HG02981 (cell line): ENCODE results near the gene ARHGEF2.

Experiments used
- ATAC-seq: cut with Tn5 transposase; IDR thresholded peaks from one replicate; pipeline ENCODE4 v1.9.1; 2021; ENCODE audit warnings: mild to moderate bottlenecking, moderate library complexity; ENCODE audit not compliant: unreplicated experiment

Gene ARHGEF2

GRCh38 chr1:155978325-155978972, at the start of gene ARHGEF2:
ARHGEF2 (minus strand) TSS chr1:155978547; CDS start chr1:155978427, 120 bp downstream.
- ATAC-seq: peak; percentile 51

DNA sequence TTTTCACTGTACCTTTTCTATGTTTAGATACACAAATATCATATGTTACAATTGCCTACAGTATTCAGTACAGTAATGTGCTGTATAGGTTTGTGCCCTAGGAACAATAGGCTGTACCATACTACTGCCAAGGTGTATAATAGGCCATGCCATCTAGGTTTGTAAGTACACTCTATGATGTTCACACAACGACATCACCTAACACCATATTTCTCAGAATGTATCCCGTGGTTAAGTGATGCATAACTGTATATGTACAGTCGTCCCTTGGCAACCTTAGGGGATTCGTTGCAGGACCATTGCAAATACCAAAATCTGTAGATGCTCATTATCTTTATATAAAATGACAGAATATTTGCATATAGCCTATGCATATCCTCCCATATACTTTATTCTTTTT, 48.2 kb upstream of the ARHGEF2 start:
- ATAC-seq: no peak

GRCh38 chr1:156025876-156026275, 47.5 kb upstream of the ARHGEF2 start:
- no peak for ATAC-seq

DNA sequence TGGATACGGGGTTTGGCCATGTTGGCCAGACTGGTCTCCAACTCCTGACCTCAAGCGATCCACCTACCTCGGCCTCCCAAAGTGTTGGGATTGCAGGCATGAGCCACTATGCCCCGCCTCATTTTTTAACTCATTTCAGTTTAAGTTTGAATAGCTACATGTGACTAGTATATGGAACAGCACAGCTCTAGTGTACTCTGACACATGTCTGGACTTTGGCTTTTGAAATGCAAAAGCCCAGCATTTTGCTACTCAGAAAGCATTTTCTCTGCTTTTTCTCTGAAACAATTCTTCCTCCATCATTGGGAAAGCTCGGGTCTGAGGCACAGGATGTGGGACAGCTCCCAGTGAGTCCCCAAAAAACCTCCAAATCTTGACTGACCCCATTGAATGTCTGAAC, 46.5 kb upstream of the ARHGEF2 start:
- no peak for ATAC-seq

GRCh38 chr1:156021954-156022353, 43.6 kb upstream of the ARHGEF2 start:
- no peak for ATAC-seq

DNA sequence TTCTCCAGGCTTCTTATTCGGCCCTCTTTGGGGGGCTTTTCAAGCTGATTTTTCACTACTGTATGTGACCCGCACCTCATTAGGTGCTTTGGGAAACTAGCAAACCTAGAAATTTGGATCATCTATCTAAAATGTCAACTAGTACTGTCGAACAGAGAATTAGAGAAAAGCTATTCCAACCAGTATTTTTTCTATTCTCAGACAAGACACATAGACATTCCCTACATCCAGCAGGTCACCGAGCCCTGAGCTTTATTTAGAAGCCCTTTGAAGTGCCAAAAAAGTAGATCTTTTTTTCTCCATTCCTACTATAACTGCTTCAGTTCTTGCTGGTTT, 42.7 kb upstream of the ARHGEF2 start:
- no peak for ATAC-seq

- peak; percentile 98 for ATAC-seq
Observed at GRCh38 chr1:156020293-156021092, 42.1 kb upstream of the ARHGEF2 start, which contains the start of gene SSR2. SSR2 (minus strand) TSS chr1:156020951; CDS start chr1:156020167, 784 bp downstream.

DNA sequence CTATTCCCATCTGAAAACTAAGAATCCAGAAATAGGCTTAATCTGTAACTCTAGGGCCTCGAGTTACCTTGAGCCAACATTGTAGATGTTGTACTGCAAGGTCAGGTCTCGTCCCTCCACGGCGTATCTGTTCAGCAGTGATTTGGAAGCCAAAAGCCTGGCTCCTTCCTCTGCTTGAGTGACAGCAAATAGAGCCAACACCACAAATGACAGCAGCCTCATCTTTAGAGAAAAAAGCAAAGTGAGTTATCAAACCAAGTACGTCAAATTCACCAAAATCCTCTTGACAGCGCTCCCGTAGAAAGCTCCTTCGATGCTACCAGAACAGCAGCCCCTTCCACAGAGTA, 41.6 kb upstream of the ARHGEF2 start:
- no peak for ATAC-seq

GRCh38 chr1:156014829-156015228, 36.5 kb upstream of the ARHGEF2 start:
- no peak for ATAC-seq

- ATAC-seq: peak; percentile 82
Observed at GRCh38 chr1:156012051-156012817, 33.9 kb upstream of the ARHGEF2 start.

DNA sequence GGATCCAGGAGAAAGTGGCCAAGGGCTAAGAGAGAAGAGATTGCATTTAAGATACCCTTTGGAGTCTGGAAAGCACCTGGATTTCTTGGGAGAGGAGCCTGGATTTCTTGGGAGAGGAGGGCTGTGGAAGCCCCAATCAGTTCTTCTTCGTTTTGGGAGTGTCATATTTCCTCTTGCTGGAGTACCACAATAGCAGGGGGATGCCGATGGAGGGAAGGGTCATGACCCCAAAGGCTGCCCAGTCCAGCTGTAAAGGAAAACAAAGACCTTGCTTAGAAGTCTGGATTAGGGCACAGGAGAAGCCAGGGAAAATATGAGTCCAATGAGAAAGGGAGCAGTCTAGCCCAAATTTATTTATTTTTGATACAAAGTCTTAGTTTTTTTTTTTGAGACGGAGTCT, 31.1 kb upstream of the ARHGEF2 start:
- no peak for ATAC-seq

- ATAC-seq: no peak
Observed at GRCh38 chr1:156006666-156007376, 28.5 kb upstream of the ARHGEF2 start.

DNA sequence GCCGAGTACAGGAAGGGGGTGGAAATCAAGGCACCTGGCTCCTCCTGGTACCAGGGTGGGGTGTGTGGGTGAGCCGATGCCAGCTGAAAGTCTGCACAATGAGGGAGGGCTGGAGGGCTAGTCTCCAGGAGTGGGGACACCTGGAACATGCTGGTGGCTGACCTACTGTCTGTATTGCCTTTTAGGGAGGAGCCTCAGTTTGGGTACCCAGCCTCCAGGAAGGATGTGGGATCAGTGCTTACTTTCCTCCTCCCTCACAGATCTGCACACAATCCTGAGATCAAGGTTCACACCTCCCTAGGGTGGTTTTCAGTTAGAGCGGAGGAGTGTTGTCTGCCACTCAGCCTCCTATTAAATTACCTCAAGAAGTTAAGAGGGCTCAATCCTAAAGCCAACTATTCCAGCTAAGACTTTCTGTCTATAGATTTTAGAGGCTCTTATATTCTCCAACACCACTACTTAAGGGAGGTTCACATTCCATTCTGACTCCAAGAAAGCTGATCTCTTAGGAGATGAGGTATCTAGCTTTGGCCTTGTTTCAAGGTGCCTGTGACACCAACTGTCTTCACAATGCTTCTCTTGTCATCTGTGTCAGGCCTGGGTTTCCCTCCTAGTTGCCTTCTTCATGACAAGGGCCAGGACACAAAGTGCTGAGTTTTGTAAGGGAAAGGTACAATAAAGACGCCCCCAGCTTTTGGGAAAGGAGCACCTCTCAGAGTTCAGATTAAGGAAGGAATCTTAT, 26.7 kb upstream of the ARHGEF2 start:
- ATAC-seq: no peak

GRCh38 chr1:156003923-156004188, 25.5 kb upstream of the ARHGEF2 start:
- no peak for ATAC-seq

DNA sequence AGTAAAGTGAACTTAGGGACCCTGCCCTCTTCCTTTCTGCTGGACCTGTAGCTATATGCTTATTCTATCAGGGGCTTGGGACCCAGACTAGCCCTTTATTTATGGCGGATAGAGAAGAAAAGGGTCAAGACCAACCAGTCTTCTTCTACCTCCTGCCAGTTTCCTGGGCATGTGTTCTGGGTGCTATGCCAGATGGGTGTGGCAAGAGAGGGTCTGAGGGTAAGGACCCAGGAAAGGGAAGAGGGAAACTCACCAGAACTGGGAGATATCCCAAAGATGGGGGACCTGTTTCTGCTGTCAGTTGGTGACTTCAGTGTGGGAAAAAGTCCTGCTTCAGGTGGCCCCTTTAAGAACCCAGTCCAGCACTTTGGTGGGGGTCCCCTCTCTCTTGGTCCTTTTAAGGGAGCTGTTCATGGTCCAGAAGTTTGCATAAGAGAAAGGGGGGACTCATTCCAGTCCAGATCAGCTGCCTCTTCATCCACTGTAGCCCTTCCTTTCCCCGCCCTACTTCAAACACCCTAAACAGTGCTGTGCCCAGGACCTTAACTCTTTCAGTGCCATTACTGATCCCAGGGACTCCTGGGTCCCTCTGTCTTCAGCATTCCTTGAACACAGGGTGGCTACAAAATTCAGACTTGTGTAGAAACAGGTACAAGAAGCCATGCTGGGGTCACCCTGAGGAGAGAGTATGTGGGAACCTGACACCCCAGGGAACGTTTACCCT, 24.0 kb upstream of the ARHGEF2 start:
- no peak for ATAC-seq

GRCh38 chr1:156001662-156002171, 23.4 kb upstream of the ARHGEF2 start:
- no peak for ATAC-seq

DNA sequence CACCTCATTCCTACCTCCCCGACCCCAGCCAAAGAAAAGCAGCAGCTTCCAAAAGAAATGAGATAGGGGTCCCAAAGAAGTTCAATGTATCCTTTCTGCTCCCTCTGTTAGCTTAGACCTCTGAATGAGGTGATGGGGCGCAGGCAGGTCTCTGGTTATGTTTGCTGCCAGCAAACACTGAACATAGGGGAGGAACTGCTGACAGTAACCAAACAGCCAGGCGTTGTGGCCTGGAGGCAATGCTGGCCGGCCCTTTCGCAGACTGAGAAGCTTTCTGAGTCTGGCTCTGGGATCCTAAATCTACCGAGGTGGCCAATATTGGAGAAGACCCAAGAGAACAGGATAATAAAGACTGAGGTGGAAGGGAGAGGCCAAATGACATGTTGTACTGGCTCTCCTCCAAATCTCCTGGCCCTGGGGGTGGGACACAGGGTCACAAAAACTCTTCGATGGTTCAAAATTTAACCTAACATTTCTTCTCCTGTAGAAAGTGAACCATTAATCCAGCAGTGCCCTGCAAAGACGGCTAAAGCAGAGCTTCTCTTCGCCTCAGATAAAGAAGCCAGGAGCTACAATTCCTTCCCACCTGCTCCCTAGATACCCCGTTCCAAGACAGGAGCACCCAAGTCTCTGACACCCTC, 22.8 kb upstream of the ARHGEF2 start:
- ATAC-seq: no peak

GRCh38 chr1:155999964-156000363, 21.6 kb upstream of the ARHGEF2 start:
- ATAC-seq: no peak

- ATAC-seq: no peak
Observed at GRCh38 chr1:155996166-155996565, 17.8 kb upstream of the ARHGEF2 start.
